ENCODE results near the gene MRC2. TPM values are rescaled to one million over a fixed set of nuclear protein-coding genes. Genes with fewer than 3 reads are reported as not detected.

Gene MRC2
- polyA plus RNA-seq, 1 of the 3 experiments (the other 2 are of a cell fraction): 213 TPM

- no peak for TF ChIP-seq TEAD4 (IDR thresholded peaks at IDR 0.05; ENCODE audit: borderline replicate concordance, insufficient read depth)
- no peak for TF ChIP-seq RAD21 (IDR thresholded peaks at IDR 0.05; ENCODE audit: low read length)
- no peak for TF ChIP-seq RFX5 (IDR thresholded peaks at IDR 0.05; ENCODE audit: low read length)
- no peak for TF ChIP-seq EZH2phosphoT487 (IDR thresholded peaks at IDR 0.05; ENCODE audit: borderline replicate concordance, low read depth)
These were observed 33.2 kb downstream of the MRC2 start (continued) for GRCh38 chr17:62660629-62661118.

GRCh38 chr17:62661337-62661736, 33.9 kb downstream of the MRC2 start:
- CTCF ChIA-PET: interaction anchor here (0.9 to 4.4 kb wide), 4 partner anchors 11 to 741 kb away, joined by 3 to 19 read pairs (median 3); no protein-coding TSS in a partner anchor
- no peak overlapping the region for H3K4me2 ChIP-seq
- no peak for DNase-seq
- H3K9ac ChIP-seq: no peak overlapping the region
- H3K36me3 ChIP-seq (replicated peaks in 1 of 2; ENCODE audit: control insufficient read depth in 1 of 2, insufficient read depth in 2 of 2, low read length in 1 of 2): peaks cover 26 to 71% of the 10 kb centered on the region in 2 experiments
- H3K4me1 ChIP-seq (ENCODE audit: control insufficient read depth in 1 of 2, insufficient read depth in 2 of 2, low read depth in 1 of 2, low read length in 1 of 2): peaks cover 0 to 11% of the 10 kb centered on the region in 2 experiments; a peak in 1 of 4 replicates
- peaks cover 68% of the 10 kb centered on the region for H4K20me1 ChIP-seq (ENCODE audit: insufficient read depth)
- no peak overlapping the region for H3K4me3 ChIP-seq (ENCODE audit: low read depth in 2 of 2, low read length in 1 of 2)
- peaks cover 23% of the 10 kb centered on the region for H3F3A ChIP-seq (replicated peaks; ENCODE audit: insufficient read depth)
- 94% methylated on average over 1 of the region's 1 CpG for WGBS (ENCODE audit: low lambda C conversion rate)
- H3K27ac ChIP-seq (ENCODE audit: low read depth in 2 of 2, low read length in 1 of 2): no peak overlapping the region
- H3K79me2 ChIP-seq (ENCODE audit: insufficient read depth): peaks cover 100% of the 10 kb centered on the region
- TF ChIP-seq RAD21 (IDR thresholded peaks at IDR 0.05; ENCODE audit: low read length): no peak
- no peak for TF ChIP-seq MEF2A (IDR thresholded peaks at IDR 0.05; ENCODE audit: borderline replicate concordance, low read depth)
- TF ChIP-seq FOXJ3 (CRISPR knock-in tag; IDR thresholded peaks at IDR 0.05): no peak
- no peak for TF ChIP-seq MXI1 (IDR thresholded peaks at IDR 0.05; ENCODE audit: low read depth, low read length)
- TF ChIP-seq CTCF (IDR thresholded peaks at IDR 0.05): no peak
- no peak for TF ChIP-seq FOSL2 (IDR thresholded peaks at IDR 0.05; ENCODE audit: borderline replicate concordance, low read depth)
- no peak for TF ChIP-seq TAF1 (IDR thresholded peaks at IDR 0.05; ENCODE audit: borderline replicate concordance, low read depth, low read length)
- no peak for TF ChIP-seq RFX5 (IDR thresholded peaks at IDR 0.05; ENCODE audit: low read length)
- no peak for TF ChIP-seq ELF1 (IDR thresholded peaks at IDR 0.05)
- TF ChIP-seq PBX3 (IDR thresholded peaks at IDR 0.05): no peak
- no peak for TF ChIP-seq FOXM1 (IDR thresholded peaks at IDR 0.05; ENCODE audit: low read depth)
- no peak for TF ChIP-seq GABPA (IDR thresholded peaks at IDR 0.05; ENCODE audit: low read depth)
- TF ChIP-seq EP300 (IDR thresholded peaks at IDR 0.05; ENCODE audit: borderline replicate concordance in 1 of 2, low read depth in 1 of 2, low read length in 1 of 2): no peak
- no peak for TF ChIP-seq RXRA (IDR thresholded peaks at IDR 0.05; ENCODE audit: borderline replicate concordance, low read depth)
- TF ChIP-seq SIN3A (IDR thresholded peaks at IDR 0.05; ENCODE audit: borderline replicate concordance, low read depth, low read length): no peak
- no peak for TF ChIP-seq NFIC (IDR thresholded peaks at IDR 0.05; ENCODE audit: borderline replicate concordance)
- no peak for TF ChIP-seq RCOR1 (IDR thresholded peaks at IDR 0.05; ENCODE audit: low read length)
- TF ChIP-seq TCF12 (IDR thresholded peaks at IDR 0.05): no peak
- TF ChIP-seq JUND (IDR thresholded peaks at IDR 0.05): no peak
- no peak for TF ChIP-seq USF2 (IDR thresholded peaks at IDR 0.05; ENCODE audit: borderline replicate concordance, low read depth, low read length)
- POLR2A ChIA-PET: no interaction called here
- no peaks in the 10 kb centered on the region for H3K27me3 ChIP-seq (ENCODE audit: insufficient read depth)
- H2AFZ ChIP-seq (ENCODE audit: low read depth): no peak overlapping the region
- peaks cover 11% of the 10 kb centered on the region; the same call in 1 of the 2 replicates for H3K9me3 ChIP-seq
- no peaks in the 10 kb centered on the region for H3K9me2 ChIP-seq

Measured in SK-N-SH (cell line).